ENCODE data around the gene PATE2.

DNA sequence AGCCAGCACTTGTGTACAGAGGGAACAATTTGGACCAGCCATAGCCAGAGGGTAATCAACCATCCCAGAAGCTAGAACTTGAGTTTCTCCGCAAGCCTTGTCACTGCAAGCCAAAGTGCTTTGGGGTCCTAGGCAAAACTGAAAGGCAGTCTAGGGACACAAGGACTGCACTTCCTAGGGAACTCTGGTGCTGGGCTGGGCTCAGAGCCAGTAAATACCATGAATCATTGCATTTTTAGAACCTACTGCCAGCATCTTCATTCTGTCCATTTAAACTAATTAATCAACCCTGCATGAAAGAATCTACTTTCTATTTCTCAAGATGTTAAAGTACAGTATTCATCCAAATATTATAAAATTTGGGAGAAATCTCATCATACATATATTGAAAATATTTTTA lies 29.3 kb upstream of the PATE2 start:
- TF ChIP-seq, protein P1, sequence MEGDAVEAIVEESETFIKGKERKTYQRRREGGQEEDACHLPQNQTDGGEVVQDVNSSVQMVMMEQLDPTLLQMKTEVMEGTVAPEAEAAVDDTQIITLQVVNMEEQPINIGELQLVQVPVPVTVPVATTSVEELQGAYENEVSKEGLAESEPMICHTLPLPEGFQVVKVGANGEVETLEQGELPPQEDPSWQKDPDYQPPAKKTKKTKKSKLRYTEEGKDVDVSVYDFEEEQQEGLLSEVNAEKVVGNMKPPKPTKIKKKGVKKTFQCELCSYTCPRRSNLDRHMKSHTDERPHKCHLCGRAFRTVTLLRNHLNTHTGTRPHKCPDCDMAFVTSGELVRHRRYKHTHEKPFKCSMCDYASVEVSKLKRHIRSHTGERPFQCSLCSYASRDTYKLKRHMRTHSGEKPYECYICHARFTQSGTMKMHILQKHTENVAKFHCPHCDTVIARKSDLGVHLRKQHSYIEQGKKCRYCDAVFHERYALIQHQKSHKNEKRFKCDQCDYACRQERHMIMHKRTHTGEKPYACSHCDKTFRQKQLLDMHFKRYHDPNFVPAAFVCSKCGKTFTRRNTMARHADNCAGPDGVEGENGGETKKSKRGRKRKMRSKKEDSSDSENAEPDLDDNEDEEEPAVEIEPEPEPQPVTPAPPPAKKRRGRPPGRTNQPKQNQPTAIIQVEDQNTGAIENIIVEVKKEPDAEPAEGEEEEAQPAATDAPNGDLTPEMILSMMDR (IDR thresholded peaks at IDR 0.05): no peak
- no peak for TF ChIP-seq EZH2 (IDR thresholded peaks at IDR 0.05; ENCODE audit: borderline replicate concordance, insufficient read depth, low read depth, low read length, poor library complexity, severe bottlenecking)
